Astrocyte of the spinal cord (primary cell): ENCODE results near the gene THAP6.

Experiments
- DNase-seq: peaks from one replicate; pipeline ENCODE4 v3.0.0; 2011; ENCODE audit warnings: low read depth, low spot score
- H3K4me3 ChIP-seq: 2 replicates; pipeline ENCODE4 v1.5.1; 2011; ENCODE audit warnings: low read depth, mild to moderate bottlenecking, low read length, moderate library complexity
- in situ Hi-C: cut with HindIII; loops from 2 replicates; pipeline ENCODE4 v1.10.0; 2017; ENCODE audit warnings: low sequenced_read_pairs
- TF ChIP-seq, protein P1 (sequence below): IDR thresholded peaks from 2 replicates; pipeline ENCODE4 v1.5.1; 2012; ENCODE audit warnings: low read depth, mild to moderate bottlenecking, low read length, inconsistent platforms

THAP6 gene, protein sequence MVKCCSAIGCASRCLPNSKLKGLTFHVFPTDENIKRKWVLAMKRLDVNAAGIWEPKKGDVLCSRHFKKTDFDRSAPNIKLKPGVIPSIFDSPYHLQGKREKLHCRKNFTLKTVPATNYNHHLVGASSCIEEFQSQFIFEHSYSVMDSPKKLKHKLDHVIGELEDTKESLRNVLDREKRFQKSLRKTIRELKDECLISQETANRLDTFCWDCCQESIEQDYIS

DNA sequence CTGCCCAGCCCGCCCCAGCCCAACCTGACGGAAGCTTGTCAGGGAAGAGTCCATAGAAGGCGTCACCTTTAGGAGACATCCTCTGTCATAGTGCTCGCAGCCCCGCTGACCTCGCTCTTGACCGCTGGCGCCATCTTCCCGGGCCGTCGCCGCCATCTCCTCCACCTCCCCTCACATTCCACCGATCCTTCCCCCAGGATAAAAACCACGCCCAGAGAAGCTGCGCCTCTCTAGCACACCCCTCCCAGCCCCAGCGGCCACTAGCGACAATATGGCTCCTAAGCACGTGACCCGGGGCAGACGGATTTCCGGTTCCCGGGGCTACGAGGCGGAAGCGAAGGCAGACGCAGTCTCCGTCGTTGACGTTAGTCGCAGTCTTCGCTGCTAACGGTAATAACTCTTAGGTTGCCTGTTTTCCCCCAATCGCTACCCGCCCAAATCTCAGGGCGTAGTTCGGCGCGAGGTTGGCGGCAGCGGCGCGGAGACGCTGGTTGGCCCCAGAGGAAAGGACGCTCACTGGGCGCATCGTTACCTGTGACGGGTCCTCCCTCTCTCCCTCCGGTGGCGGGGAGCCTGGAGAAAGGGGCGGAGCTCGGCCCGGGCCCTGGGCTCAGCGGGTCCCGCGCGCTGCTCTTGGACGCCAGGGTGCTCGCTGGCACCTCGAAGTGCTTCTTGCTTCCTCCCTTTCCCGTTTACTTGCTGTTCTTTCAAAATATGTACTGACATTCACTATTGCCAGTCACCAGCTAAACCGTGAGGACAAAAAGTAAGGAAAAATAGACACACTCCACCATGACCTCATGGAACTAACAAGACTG lies at the start of gene THAP6, which contains the start of gene RCHY1:
TSS of gene THAP6 (plus strand) at position 343 of the 818 bp plus-strand sequence. CDS start 980 bp downstream, outside the sequence.
TSS of gene RCHY1 (minus strand) at position 273 of the 818 bp plus-strand sequence. CDS start at position 156, 117 bp downstream.
- TF ChIP-seq, protein P1, sequence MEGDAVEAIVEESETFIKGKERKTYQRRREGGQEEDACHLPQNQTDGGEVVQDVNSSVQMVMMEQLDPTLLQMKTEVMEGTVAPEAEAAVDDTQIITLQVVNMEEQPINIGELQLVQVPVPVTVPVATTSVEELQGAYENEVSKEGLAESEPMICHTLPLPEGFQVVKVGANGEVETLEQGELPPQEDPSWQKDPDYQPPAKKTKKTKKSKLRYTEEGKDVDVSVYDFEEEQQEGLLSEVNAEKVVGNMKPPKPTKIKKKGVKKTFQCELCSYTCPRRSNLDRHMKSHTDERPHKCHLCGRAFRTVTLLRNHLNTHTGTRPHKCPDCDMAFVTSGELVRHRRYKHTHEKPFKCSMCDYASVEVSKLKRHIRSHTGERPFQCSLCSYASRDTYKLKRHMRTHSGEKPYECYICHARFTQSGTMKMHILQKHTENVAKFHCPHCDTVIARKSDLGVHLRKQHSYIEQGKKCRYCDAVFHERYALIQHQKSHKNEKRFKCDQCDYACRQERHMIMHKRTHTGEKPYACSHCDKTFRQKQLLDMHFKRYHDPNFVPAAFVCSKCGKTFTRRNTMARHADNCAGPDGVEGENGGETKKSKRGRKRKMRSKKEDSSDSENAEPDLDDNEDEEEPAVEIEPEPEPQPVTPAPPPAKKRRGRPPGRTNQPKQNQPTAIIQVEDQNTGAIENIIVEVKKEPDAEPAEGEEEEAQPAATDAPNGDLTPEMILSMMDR = no peak
- peak within 1 kb of the TSS; percentile 91 for H3K4me3 ChIP-seq
- in situ Hi-C loops = no loop called here
- peak; percentile 95 for DNase-seq

DNA sequence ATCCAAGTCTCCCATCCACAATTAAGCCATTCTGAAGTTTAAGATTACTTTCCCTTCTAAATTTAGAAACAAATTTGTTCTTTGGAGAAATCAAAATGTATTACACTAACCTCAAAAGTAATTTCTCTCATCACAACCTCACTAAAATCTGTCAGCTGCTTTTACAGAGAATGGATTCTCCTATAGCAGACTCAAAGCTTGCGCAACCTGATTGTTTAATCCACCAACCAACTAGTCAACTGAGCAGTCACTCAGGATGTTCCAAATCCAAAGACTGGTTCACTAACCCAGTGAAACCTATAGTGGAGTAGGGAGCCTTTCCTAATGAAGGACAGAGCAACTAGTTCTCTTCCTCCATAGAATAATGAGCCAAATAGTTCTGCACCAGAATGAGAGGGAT lies 44.4 kb upstream of the THAP6 start:
- in situ Hi-C loops = no loop called here
- no peak overlapping the region for H3K4me3 ChIP-seq
- TF ChIP-seq, protein P1 = no peak
- no peak for DNase-seq

DNA sequence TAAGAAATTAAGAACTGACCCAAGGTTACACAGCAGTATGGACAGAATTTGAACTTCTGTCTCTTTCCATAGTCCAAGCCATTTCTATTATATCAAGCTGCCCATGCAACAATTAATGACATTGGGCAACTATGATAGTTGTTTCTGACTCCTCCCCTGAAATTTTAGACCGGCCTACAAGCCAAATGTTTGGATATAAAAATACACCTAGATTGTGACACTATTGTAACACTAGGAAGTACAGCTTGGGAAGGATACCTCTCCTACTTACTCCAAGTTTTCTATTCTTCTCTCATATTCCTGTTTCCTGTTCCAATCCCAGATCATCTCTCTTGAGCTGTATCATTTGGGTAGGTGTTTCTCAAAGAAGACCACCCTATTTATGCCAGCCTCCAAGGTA lies 43.5 kb upstream of the THAP6 start:
- H3K4me3 ChIP-seq = no peak overlapping the region
- TF ChIP-seq, protein P1 = no peak
- no peak for DNase-seq
- in situ Hi-C loops = no loop called here

DNA sequence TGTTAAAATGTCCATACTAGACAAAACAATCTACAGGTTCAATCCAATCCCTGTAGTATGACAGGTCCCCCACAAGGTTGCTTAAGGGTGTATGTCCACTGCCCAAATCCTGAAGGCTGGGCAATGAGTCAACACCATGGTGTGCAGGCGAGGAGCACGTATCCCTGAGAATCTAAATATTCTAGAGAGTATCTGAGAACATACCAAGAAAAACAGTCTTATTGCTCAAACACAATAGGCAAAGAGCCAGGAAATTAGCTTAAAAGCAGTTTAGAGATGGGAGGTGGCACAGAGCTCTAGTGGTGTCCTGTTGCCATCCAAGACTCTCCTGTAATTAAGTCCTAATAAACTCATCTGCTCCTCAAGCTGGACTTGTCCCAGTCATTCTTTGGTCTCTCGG lies 37.1 kb upstream of the THAP6 start:
- in situ Hi-C loops = no loop called here
- no peak for DNase-seq
- TF ChIP-seq, protein P1 = no peak
- no peak overlapping the region for H3K4me3 ChIP-seq

DNA sequence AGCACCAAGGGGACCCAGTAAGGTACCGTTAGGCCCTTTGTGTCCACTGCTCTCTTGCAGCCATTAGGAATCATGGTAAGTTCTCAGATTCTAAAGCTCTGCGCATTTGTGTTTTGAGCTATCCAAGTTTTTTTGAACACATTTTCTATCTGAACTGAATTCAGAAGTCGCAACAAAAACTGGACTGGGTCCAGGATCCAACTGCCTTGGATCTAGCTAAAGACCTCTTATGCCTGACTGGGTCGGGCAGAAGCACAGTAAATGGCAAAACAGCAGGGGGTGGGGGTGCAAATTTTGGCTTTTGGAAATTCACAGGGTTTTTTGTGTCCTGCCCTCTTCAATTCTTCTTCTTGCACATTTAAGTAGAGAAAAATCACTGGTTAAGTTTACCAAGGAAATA lies 30.1 kb upstream of the THAP6 start:
- no peak for DNase-seq
- TF ChIP-seq, protein P1 = no peak
- in situ Hi-C loops = no loop called here
- H3K4me3 ChIP-seq = no peak overlapping the region

DNA sequence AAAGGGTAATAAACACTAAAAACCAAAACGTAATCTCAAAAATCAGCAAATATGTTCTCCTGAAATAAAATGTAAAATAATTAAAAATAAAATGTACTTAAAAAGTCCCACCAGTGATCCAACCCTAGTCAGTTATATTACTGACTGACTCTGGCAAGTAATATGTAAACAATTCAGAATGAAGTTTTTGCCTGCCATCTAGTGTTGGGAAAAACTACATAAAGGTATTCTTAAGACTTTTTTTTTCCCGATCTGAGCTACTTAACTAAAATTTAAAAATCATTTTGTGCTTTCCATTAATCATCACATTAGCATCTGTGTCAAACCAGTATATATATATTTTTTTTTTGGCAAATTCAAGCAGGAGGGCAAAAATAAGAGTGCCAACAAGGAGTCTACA lies 24.1 kb upstream of the THAP6 start:
- in situ Hi-C loops = no loop called here
- H3K4me3 ChIP-seq = no peak overlapping the region
- DNase-seq = peak; percentile 48
- TF ChIP-seq, protein P1 = peak; percentile 24
